Dedifferentiated amniotic fluid mesenchymal stem cell (primary cell): ENCODE data around the gene CLEC16A.
"Not testable (repeated sequence)": the region's sequence is repeated elsewhere in the genome, so short reads cannot be mapped to it uniquely, and the experiment has no call there.

ENCODE experiments used
- DNase-seq: peaks from one replicate; pipeline ENCODE4 v3.0.0-alpha.2; 2016; ENCODE audit errors: extremely low spot score

Gene CLEC16A

GRCh38 chr16:10944249-10945064, at the start of gene CLEC16A:
Gene CLEC16A, plus strand, starts transcription at chr16:10944564. Its CDS starts 154 bp downstream, at chr16:10944718.
- peak; percentile 97 for DNase-seq

- DNase-seq, result no peak
These were observed 49.1 kb upstream of the CLEC16A start for GRCh38 chr16:10895053-10895946.

DNA sequence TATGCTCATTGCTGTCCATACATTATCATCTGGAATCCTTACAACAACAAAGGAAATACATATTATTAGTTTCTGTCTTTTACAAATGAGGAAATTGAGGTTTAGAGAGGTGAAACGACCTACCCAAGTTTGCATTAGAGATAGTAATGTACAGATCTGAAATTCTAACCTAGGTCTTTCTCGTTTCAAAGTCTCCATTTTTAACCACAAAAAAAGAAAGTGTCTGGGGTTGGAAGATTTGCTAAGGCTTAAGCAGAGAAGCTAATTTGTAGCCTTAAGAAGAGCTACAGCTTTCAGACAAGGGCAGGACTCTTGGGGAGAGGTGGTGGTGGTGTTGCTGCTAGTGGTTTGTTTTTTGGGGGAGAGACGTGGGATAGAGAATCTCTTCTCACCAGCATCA, 48.2 kb upstream of the CLEC16A start:
- DNase-seq, result no peak

GRCh38 chr16:10896723-10897122, 47.6 kb upstream of the CLEC16A start:
- DNase-seq, result no peak

DNA sequence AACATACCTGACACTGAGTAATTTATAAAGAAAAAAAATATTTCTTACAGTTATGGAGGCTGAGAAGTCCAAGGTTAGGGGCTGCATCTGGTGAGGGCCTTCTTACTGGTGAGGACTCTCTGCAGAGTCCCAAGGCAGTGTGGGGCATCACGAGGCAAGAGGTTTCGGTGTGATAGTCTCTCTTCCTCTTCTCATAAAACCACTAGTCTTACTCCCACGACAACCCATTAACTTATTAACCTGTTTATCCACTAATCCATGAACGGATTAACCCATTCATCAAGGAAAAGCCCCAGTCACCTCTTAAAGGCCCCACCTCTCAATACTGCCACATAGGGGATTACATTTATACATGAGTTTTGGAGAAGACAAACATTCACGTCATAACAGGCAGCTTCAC, 47.2 kb upstream of the CLEC16A start:
- no peak for DNase-seq

DNA sequence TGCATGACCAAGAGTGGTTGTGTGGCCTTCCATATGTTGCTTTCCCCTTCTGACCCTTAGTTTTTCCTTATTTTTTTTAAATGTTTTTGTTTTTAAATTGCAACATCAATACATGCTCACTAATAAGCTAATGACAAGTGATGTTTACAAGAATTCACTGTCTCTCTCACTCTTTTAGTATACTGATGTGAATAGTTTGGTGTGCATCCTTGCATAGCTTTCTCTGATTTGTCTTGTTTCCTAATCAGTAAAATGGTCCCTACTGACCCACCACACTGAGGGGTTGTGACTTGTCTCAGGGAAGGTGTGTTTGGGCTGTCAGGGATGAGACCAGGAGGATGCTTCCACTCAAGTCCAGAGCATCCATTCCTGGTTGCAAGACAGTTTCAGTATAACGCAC, 41.4 kb upstream of the CLEC16A start:
- DNase-seq, result no peak

DNA sequence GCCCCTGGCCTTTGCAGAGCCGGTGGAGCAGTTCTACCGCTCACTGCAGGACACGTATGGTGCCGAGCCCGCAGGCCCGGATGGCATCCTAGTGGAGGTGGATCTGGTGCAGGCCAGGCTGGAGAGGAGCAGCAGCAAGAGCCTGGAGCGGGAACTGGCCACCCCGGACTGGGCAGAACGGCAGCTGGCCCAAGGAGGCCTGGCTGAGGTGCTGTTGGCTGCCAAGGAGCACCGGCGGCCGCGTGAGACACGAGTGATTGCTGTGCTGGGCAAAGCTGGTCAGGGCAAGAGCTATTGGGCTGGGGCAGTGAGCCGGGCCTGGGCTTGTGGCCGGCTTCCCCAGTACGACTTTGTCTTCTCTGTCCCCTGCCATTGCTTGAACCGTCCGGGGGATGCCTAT, 37.9 kb upstream of the CLEC16A start:
- DNase-seq, result no peak

GRCh38 chr16:10906914-10907756, 37.2 kb upstream of the CLEC16A start:
- DNase-seq, result no peak

DNA sequence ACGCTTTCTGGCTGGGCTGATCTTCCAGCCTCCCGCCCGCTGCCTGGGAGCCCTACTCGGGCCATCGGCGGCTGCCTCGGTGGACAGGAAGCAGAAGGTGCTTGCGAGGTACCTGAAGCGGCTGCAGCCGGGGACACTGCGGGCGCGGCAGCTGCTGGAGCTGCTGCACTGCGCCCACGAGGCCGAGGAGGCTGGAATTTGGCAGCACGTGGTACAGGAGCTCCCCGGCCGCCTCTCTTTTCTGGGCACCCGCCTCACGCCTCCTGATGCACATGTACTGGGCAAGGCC, 36.7 kb upstream of the CLEC16A start:
- DNase-seq, result no peak

DNA sequence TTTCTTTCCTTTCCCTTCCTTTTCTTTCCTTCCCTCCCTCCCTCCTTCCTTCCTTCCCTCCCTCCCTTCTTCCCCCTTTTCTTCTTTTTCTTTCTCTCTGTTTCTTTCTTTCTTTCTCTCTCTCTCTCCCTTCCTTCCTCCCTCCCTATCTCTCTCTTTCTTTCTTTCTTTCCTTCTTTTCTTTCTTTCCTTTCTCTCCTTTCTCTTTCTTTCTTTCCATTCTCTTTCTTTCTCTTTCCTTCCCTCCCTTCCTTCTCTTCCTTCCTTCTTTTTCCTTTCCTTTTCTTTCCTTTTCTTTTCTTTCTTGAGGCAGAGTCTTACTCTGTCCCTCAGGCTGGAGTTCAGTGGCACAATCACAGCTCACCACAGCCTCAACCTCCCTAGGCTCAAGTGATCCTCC, 33.1 kb upstream of the CLEC16A start:
- no peak for DNase-seq

GRCh38 chr16:10916534-10916933, 27.8 kb upstream of the CLEC16A start:
- DNase-seq, result no peak

GRCh38 chr16:10918294-10919002, 25.9 kb upstream of the CLEC16A start:
- DNase-seq, result peak; percentile 95

GRCh38 chr16:10919003-10919351, 25.4 kb upstream of the CLEC16A start:
- DNase-seq, result no peak

DNA sequence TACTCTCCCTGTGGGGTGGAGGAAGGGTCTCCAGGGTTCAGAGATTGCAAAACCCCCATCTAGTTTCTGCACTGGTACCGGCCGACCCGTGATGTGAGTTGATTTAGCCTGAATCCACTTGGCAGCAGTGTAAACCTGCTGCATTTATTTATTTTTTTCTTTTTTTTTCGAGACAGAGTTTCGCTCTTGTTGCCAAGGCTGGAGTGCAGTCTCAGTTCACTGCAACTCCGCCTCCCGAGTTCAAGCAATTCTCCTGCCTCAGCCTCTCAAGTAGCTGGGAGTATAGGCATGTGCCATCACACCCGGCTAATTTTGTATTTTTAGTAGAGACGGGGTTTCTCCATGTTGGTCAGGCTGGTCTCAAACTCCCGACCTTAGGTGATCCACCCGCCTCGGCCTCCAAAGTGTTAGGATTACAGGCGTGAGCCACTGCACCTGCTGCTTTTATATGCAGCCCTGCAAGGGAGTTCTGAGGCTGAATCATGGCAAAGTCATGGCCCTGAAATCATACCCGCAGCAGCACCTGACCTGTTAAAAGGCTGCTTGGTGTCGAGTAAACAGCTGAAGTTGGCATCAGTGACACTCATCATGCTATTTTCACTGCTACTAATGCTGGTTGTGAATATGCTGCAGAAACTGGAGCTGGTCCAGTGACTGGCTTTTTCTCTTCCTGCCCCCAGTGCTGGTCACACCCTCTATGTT, 23.5 kb upstream of the CLEC16A start:
- no peak for DNase-seq

- DNase-seq, result no peak
These were observed 22.6 kb upstream of the CLEC16A start for GRCh38 chr16:10921536-10922327.

DNA sequence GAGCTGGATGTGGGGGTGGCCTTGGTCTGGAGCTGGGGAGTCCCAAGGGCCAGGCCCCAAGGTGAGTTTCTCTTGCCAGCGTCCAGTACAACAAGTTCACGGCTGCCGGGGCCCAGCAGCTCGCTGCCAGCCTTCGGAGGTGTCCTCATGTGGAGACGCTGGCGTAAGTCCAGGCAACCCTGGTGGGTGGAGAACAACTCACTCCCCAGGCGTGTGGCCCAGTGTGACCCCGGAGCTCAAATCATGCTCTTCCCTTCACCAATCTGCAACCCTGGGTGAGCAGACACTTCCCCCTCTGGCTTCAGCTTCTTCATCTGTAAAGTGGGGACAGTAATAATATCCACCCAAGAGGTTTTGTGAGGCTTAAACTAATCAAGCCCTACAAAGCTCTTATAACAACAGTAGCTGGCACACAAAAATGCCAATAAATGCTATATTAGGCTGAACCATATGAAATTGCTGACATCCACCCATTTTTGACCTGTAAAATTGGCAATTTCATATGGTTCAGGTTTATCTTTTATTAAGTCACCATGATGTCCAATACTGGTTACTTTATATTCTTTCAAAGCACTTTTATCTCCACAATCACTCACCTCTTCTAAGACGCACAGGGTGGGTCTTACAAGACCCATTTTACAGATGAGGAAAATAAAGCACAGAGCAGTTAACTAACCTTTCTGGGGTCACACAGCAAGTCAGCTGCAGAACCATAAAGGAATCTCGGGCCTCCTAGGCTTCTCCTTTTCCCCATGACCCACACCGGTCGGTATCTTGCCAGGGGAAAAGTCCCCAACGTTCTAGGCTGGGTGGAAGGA, 21.8 kb upstream of the CLEC16A start:
- DNase-seq, result no peak

- no peak for DNase-seq
These were observed 21.2 kb upstream of the CLEC16A start for GRCh38 chr16:10923146-10923649.

DNA sequence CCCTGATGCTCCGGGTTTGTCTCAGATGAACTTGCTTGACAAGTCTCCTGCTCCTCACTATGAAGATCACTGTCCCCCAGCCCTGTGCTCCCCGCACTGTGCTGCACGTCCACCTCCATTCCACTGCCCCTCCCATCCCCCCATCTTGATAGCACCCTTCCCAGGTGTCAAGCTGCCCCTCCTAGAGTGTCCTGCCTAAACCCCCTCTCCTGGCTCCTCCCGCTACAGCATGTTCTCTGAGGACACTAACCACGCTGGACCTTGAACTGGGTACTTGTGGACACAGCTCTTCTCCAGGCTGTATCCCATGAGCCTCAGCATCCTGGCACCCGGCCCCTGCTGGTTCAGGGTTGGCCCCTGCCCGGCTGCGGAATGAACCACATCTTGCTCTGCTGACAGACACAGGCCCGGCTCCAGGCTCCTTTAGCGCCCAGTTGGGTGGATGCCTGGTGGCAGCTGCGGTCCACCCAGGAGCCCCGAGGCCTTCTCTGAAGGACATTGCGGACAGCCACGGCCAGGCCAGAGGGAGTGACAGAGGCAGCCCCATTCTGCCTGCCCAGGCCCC, 20.6 kb upstream of the CLEC16A start:
- DNase-seq, result no peak

GRCh38 chr16:10925285-10925684, 19.1 kb upstream of the CLEC16A start:
- not testable (repeated sequence) for DNase-seq
